Left forelimb (tissue), 1 donor: ENCODE results near the gene CEP112.

Experiments used
- DNase-seq: peaks from one replicate; pipeline ENCODE4 v3.0.0-alpha.2; 2018; ENCODE audit warnings: low spot score

Gene CEP112

DNA sequence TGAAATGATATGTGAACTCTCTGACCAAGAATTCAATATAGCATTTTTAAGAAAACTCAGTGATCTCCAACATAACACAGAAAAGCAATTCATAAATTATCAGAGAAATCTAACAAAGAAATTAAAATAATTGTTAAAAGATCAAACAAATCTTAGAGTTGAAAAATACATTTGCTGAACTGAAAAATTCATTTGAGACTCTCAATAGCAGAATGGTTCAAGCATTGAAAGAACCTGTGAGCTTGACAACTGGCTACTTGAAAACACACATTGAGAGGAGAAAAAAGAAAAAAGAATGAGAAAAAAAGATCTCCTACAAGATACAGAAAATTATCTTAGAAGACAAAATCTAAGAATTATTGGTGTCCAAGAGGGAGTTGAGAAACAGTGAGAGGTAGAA, 203.5 kb downstream of the CEP112 start:
- DNase-seq: no peak

DNA sequence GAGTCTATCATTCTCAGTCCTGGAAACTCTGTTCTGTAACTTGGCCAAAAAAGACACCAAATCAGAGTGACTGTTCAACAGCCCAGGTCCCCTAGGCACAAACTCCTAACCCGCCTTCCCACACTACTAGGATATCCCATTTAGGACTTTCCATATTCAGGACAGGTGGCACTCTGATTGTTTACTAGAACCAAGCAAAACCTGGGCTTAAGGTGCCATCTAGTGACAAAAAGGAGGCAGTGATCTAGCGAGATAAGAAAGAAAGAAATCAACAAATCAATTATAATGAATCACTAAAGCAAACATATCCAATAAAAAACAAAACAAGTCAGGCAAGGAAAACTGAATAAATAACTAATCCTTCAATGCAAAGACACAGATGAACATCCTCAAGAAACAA, 203.9 kb downstream of the CEP112 start:
- no peak for DNase-seq

DNA sequence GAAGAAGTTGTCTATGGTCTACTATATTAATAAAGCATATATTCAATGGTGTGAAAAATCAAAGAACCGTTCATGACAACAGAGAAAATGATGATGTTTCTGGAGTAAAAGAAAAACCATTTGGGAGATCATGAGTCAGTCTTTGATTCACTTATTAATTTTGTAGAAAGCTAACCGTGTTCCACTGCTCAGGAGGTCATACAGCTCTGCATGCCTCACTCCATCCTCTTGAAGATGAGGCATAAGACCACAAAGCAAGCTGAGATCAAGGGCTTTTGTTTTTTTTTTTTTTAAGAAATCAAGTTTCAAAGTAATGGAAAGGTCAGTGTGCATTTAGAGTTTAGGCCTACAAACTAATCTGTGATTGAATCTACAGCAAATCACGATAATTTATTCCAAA, 206.4 kb downstream of the CEP112 start:
- DNase-seq: no peak

DNA sequence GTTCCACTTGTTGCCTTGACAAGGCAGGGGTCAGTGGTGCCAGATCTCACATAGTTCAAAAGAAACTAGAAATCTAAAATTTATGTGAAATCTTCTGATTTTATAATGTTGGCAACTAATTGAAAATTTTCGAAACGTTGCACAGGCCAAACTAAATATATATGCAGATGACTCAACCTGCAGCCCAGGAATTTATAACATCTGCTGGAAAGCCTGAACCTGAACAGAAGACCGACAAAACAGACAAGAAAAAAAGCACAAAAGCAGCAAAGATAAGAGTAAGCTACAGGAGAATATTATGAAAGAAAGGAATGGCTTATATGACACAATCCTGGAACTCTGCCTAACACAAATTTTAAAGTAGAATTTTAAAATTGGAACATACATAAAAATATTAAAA, 207.6 kb downstream of the CEP112 start:
- DNase-seq: no peak

DNA sequence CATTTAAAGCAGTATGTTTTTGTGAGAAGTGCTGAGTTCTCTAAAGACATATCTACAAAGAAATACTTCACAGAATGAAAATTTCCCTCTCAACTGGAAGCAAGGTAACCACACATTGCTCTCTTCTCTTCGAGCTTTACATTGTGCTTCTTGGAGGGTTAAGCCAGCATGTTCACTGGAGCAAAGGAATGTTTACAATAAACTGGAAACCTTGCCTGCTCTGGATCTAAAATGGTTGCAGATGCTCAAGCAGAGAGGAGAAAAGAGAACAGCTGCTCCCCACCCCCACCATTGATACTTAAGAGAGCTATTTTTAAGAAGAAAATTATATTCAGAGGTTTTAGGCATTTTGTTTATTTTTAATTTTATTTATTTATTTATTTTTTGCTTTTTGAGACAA, 213.1 kb downstream of the CEP112 start:
- no peak for DNase-seq

DNA sequence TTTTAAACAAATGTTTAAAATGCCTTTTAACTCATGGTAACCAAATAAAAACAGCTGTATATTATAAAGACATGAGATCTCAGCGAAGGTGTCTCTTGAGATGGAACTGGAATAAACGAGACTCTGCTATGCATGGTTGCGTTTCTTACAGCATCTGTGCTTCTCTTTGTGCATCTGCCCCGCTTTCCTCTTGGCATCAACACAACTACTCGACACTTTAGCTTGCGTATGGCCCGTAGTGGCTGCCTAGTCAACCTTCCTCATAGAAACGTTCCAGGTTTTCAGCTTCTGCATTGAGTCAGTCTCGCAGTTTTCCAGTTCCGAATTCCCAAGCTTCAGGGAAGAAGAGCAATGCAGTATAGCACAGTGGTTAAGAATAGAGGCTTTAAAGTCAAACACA, 214.9 kb downstream of the CEP112 start:
- DNase-seq: no peak

DNA sequence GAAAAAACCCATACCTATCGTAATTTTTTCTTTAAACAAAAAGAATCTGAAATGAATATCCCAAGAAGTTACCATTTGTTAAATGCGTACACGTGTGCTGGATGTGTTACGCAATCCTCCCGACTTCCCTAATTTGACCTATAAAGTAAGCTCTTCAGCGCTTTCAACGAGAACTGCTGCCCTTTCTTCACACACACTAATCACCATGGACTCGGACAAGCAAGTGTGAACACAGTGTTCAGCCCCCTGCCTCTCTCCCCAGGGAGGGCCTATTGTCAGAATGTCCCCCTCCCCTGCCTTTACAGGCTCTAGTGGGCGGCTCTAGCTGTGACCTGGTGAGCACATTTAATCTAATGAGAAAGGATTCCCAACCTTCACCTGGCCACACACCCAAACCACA, 216.1 kb downstream of the CEP112 start:
- DNase-seq: no peak

DNA sequence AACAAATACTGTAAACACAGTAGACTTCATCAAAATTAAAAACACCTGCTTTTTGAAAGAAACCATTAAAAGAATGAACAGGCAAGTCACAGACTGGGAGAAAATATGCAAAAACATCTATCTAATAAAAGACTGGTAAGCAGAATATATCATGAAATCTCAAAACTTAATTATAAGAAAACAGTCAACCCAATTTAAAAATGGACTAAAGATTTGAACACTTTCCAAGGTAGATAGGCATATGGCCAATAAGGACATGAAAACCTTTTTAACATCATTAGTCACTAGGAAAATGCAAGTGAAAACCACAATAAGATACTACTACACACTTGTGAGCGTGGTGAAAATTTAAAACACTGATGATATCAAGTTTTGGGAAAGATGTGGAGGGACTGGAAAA, 218.7 kb downstream of the CEP112 start:
- DNase-seq: no peak

DNA sequence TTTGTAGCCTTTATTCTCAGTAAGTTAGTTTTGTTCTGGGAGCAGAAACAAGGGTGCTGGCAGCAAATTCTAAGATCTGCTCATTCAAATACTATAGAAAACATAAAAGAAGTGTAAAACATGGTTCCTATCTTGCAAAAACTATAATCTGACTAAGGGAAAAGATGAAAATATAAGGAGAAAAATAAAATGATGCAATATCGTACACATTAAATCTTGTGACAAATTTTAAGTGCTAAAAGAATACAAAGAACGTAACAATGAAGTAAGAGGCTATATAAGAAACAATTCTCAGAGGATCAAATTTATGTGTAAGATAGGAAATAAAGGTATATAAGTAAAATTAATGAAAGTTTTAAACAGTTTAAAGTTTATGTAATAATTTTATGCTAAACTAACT, 224.6 kb downstream of the CEP112 start:
- DNase-seq: no peak

DNA sequence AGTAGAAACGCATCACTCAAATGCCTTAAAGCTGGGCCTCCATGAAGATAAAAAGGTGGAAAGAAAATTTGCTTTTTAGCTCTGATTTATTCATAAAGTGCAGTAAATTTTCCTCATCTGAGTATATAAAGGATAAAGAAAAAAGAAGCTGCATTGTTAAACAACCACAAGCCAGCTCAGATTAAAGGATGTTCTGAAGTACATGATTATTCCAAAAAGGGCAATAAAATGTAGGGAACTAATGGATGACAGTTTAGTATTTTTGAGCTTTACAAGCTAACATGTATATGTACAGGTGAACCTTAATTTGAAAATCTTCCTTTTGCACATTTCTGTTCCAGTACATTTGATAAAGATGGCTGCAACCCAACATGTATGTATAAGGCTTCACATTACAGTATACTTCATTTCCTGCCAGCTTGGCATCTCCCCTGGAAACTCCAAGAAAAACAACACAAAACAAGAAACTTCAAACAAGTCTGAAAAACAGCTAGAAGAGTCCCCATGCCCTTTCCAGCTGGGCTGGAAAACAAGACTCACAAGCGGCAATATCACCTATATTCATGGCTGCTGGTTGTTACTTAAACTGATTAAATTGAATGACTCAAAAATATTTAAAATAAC, 225.7 kb downstream of the CEP112 start:
- no peak for DNase-seq

DNA sequence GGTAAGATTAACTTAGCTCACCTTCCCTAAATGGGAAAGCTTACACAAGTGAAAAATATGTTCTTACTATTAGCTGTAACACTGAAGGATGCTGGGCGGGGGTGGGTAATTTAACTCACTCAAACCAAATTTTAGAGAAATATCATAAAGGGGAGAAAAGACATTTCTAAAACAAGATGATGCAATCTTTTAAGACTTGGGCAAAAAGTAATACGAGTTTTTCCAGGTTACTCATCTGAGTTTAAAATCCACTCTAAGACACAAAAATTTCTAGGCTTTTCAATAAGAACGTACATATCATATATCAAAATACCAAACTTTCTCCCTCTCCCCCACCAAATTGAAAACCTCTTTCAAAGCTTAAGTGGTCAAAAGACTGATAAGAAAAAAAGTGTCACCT, 228.8 kb downstream of the CEP112 start:
- DNase-seq: no peak

DNA sequence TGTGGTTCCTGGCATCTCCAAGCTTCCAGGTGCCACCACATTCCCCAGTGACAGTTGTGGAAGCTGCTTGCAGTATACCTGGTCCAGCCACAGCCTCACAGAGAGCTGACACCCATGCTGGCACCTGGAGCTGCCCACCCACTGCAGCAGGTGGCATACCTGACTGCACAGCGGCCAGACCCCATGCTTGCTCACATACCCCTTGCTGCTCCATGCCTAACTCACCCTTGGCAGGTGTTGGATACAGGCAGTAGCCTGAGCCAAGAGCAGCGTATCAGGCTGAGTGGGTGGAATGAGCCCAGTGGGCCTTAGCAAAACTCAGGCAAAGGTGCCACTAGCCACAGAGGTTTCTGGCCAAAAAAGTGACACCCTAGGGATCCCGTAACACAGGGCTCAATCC, 232.3 kb downstream of the CEP112 start:
- no peak for DNase-seq

DNA sequence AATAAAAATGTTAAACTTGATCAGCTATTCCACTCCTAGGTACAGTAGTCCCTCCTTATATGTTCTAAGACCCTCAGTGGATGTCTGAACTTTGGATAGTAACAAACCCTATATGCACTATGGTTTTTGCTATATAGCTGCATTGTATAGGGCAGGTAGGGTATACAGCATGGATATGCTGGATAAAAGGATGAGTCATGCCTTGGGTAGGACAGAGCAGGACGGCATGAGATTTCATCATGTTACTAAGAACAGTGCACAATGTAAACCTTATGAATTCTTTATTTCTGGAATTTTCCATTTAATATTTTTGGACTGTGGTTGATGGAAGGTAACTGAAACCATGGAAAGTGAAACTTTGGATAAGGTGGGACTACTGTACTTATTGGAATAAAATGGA, 235.1 kb downstream of the CEP112 start:
- no peak for DNase-seq

DNA sequence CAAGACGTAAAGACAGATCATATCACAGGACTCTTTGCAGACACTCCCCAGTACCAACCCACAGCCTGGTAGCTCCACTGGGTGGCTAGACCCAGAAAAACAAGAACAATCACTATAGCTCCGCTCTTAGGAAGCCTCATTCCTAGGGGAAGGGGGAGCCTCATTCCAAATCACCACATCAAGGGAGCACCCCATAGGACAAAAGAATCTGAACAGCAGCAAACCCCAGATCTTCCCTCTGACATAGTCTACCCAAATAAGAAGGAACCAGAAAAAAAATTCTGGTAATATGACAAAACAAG, 237.8 kb downstream of the CEP112 start:
- no peak for DNase-seq

DNA sequence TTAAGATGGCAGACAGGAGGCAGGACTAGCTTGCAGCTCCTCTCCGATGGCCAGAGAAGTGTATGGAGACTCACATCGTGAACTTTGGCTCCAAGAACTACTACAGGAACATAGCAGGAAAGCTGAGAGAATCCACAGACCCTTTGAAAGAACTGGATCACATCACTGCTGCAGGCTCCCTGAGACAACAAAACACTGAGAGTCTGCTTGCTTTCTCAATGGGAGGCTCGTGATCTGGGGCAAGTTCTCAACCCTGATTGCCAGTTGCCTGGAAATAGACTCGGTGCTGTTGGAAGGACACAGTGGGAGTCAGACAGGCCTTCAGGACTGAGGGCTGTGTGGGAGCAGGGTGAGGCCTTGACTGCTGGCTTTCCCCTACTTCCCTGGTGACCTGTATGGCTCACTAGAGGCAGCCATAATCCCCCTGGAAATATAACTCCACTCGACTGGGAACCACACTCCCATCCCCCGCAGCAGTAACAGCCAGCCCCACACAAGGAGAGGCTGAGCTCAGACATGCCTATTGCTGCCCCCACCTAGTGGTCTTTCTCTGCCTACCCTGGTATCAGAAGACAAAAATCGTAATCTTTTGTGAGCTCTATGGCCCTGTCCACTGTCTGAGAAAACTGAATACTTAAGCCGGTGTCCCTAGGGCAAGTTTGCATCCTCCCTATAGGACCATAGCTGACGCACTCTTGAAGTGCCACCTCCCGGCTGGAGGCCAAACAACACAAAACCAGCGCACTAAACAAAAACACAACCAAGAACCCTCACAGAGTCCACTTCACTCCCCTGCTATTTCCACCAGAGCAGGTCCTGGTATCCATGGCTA, 238.4 kb downstream of the CEP112 start:
- no peak for DNase-seq

DNA sequence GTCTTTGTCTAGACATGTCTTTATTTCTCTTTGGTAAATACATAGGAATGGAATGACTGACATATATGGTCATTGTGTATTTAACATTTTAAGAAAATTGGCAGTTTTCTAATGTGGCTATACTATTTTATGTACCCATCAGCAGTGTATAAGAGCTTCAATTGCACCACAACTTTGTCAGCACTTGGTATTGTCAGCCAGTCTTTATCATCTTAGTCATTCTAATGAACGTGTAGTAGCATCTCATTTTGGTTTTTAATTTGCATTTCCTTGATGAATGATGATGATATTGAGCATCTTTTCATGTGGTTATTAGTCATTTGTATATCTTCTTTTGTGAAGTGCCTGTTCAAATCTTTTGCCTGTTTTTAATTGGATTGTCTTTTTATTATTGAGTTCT, 239.3 kb downstream of the CEP112 start:
- no peak for DNase-seq

DNA sequence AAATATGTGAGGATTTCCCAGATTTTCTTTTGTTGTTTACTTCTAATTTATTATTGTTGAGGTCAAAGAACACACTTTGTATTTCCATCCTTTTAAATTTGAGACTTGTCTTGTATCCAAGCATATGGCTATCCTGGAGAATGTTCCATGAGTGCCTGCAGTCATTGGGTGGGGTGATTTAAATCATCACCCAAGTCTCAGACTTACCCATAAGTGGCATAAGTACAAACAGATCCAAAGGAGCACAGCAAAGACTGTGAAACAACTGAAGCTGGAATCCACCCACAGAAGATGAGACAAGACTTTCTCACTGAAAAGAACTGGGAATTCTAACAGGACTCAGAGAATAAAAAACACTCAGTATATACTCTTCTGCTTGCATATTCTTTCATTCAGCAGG, 239.9 kb downstream of the CEP112 start:
- DNase-seq: no peak

DNA sequence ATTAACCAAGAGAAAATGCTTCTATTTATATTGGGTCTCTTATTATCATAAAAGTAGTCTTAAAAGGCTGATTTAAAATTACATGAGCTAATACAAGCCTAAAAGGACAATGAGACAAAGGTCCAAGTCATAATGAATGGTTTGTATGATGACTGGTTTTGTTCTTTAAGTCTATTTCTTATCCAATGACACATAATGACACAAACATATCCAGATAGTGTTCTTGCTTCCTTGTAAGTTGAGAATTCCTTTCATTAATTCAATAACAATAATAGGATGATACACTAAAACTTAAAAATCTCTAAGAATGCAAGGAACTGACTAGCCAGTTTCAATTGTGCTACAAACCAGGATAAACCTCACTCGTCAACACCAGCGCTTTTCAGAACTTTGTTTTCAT, 244.1 kb downstream of the CEP112 start:
- no peak for DNase-seq

DNA sequence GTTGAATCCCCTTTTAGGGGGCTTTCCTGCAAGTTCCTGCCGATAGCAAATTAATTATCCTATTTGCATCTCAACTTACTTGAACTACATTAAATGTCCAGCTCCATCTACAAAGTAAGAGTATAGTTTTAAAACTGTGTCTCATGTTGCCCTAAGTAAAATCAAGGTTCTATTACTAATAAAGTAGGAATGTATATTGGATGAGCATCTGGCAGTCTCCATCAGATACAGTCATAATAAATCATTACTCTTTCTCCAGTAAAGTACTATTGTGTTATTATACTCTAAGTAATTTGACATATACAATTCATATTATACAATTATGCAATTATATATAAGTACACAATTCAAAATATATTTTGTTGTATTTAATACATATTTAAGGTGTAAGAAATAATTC, 249.3 kb downstream of the CEP112 start:
- DNase-seq: no peak

DNA sequence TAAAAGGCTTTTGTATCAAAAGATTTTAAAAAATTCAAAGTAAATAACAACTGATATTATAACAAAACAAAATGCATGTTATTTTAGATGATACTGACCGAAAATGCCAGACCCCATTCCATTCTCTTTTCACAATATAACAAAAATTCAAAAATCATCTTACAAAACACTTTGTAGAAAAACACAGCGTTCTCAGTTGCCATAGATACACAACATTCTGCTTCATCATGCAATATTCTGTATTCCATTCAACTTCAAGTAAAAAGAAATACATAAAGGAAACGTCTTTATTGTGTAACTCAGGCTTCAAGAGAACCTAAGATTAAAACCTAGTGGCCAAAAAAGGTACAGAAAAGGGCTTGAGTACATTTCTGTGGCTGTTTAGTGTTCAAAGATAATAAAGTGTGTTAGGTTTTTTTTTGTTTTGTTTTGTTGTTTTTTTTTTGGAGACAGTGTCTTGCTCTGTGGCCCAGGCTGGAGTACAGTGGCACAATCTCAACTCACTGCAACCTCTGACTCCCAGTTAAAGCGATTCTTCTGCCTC, 250.5 kb downstream of the CEP112 start:
- DNase-seq: no peak

DNA sequence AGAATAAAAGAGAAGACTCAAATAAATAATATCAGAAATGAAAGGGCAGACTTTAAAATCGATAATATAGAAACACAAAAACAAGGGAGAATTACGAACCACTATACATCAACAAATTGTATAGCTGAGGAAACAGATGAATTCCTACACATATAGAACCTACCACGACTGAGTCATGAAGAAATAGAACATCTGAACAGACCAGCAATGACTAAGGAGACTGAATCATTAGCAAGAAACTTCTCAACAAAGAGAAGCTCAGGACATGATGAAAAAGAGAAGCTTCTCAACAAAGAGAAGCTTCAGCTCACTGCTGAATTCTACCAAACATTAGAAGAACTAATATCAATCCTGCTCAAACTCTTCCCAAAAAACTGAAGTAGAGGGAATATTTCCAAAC, 255.9 kb downstream of the CEP112 start:
- DNase-seq: no peak

DNA sequence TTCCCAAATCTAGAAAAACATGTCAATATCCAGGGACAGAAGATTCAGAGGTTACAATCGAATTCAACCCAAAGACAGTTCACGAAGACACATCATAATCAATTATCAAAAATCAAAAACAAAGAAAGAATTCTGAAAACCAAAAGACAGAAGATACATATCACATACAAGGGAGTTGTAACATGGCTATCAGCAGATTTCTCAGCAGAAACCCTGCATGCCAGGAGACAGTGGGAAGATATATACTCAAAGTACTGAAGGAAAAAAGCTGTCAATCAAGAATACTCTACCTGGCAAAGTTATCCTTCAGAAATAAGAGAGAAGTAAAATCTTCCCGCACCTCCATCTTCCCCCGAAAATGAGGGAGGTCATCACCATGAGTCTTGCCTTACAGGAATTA, 258.6 kb downstream of the CEP112 start:
- no peak for DNase-seq

DNA sequence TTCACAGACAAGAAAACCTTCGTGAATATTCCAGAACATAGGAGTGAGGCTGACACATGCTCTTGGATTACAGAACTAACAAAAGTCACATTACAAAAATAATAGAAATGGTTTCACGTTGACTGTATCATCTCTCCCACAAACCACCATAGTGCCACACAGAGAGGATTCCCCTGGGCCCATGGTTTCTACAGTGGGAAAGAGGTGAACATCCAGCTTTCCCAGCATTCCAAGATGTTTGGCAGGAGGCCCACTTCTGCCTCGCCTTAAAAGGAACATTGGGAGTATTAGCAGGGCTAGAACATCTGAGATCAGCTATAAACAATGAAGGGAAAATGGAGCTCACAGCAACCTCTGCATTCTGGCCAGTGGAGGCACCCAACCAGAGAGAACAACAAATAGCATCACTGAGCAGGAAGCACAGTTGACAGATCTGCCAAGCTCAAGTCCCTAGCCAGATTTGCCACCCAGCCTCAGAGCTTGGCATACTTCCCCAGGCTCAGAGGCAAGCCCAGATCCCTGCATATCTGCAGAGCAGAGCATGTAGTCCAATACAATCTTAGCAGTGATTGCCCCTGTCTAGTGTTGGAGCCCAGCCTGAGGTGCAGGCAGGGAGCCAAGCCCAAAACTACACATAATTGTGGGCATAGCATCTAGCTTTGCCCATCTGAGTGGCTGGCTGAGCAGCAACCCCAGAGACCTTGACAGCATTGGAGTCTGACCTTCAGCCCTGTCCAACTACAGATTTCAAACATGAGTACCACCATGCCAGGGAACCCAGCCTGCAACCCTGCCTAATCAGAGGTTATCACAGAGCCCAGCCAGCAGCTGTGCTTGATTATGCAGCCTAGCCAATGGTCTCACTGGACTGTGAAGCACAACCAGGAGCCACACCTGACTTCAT, 260.4 kb downstream of the CEP112 start:
- DNase-seq: no peak
